ENCODE measurements around the gene ZNF362.

ZNF362 gene

GRCh38 chr1:33246171-33246570, 10.1 kb upstream of the ZNF362 start:
- no peak for DNase-seq

- DNase-seq: no peak
Measured at GRCh38 chr1:33247545-33247944, 8.7 kb upstream of the ZNF362 start.

GRCh38 chr1:33248244-33248643, 8.0 kb upstream of the ZNF362 start:
- no peak for DNase-seq

GRCh38 chr1:33249422-33249821, 6.9 kb upstream of the ZNF362 start:
- DNase-seq: no peak

GRCh38 chr1:33250217-33250616, 6.1 kb upstream of the ZNF362 start:
- DNase-seq: no peak

- no peak for DNase-seq
Measured at GRCh38 chr1:33250724-33251123, 5.6 kb upstream of the ZNF362 start.

- DNase-seq: no peak
Measured at GRCh38 chr1:33254491-33254890, 1.8 kb upstream of the ZNF362 start.

GRCh38 chr1:33255347-33256220, 708 bp upstream of the ZNF362 start:
- DNase-seq: peak; percentile 34

GRCh38 chr1:33256221-33256470, 146 bp upstream of the ZNF362 start:
- DNase-seq: no peak

- DNase-seq: no peak
Measured at GRCh38 chr1:33257207-33257771, 997 bp downstream of the ZNF362 start.

GRCh38 chr1:33257772-33258712, 1.8 kb downstream of the ZNF362 start:
- DNase-seq: no peak

- DNase-seq: no peak
Measured at GRCh38 chr1:33258788-33259274, 2.5 kb downstream of the ZNF362 start.

- no peak for DNase-seq
Measured at GRCh38 chr1:33259879-33260278, 3.6 kb downstream of the ZNF362 start.

GRCh38 chr1:33260439-33260838, 4.1 kb downstream of the ZNF362 start:
- no peak for DNase-seq

- no peak for DNase-seq
Measured at GRCh38 chr1:33261344-33261743, 5.1 kb downstream of the ZNF362 start.

GRCh38 chr1:33263890-33264504, 7.7 kb downstream of the ZNF362 start:
- DNase-seq: no peak

GRCh38 chr1:33265780-33266605, 9.7 kb downstream of the ZNF362 start:
- DNase-seq: no peak

- no peak for DNase-seq
Measured at GRCh38 chr1:33266766-33267165, 10.5 kb downstream of the ZNF362 start.

GRCh38 chr1:33267468-33268205, 11.3 kb downstream of the ZNF362 start:
- DNase-seq: no peak

- DNase-seq: no peak
Measured at GRCh38 chr1:33268457-33268856, 12.2 kb downstream of the ZNF362 start.

GRCh38 chr1:33268927-33269610, 12.8 kb downstream of the ZNF362 start:
- no peak for DNase-seq
